Neural cell (in vitro differentiated cells): ENCODE data around the gene DCST1. TPM values are rescaled to one million over a fixed set of nuclear protein-coding genes. Genes with fewer than 3 reads are reported as not detected.

Source experiments
- H2AFZ ChIP-seq: fragments of 200-600, 300-800 bp; sonication (generic), shearing (Covaris generic); 2 replicates; pipeline ENCODE4 v1.6.0; 2014; ENCODE audit warnings: low read depth, mild to moderate bottlenecking, antibody characterized with exemption, low read length, moderate library complexity
- H3F3A ChIP-seq: fragments of 200-600 bp; shearing (Covaris generic); 2 replicates; pipeline ENCODE4 v1.6.1; 2016; ENCODE audit warnings: mild to moderate bottlenecking, moderate library complexity, mixed read lengths, antibody characterized with exemption, low read length; ENCODE audit not compliant: insufficient read depth, poor library complexity, severe bottlenecking
- H3K27ac ChIP-seq: fragments of 200-600, 300-800 bp; sonication (generic), shearing (Covaris generic); 2 replicates; pipeline ENCODE4 v1.5.1; 2014; ENCODE audit warnings: mild to moderate bottlenecking, low read length, moderate library complexity
- H3K27me3 ChIP-seq: fragments of 300-800, 200-600 bp; sonication (generic), shearing (Covaris generic); 2 replicates; pipeline ENCODE4 v1.6.0; 2014; ENCODE audit warnings: mild to moderate bottlenecking, low read depth, low read length, moderate library complexity; ENCODE audit not compliant: insufficient read depth
- H3K36me3 ChIP-seq: fragments of 300-800, 200-600 bp; sonication (generic), shearing (Covaris generic); 2 replicates; pipeline ENCODE4 v1.5.1; 2014; ENCODE audit warnings: mild to moderate bottlenecking, antibody characterized with exemption, low read length, moderate library complexity; ENCODE audit not compliant: insufficient read depth
- H3K4me2 ChIP-seq: fragments of 300-800, 200-600 bp; sonication (generic), shearing (Covaris generic); 2 replicates; pipeline ENCODE4 v1.6.0; 2014; ENCODE audit warnings: mild to moderate bottlenecking, low read length
- H3K4me3 ChIP-seq: fragments of 300-800, 200-600 bp; sonication (generic), shearing (Covaris generic); 2 replicates; pipeline ENCODE4 v1.5.1; 2014; ENCODE audit warnings: mild to moderate bottlenecking, low read length, moderate library complexity
- H3K79me2 ChIP-seq: fragments of 200-600 bp; shearing (Covaris generic); replicated peaks from 2 replicates; pipeline ENCODE4 v1.6.0; 2014; ENCODE audit warnings: mild to moderate bottlenecking, low read length, moderate library complexity; ENCODE audit not compliant: insufficient read depth
- H3K9ac ChIP-seq: fragments of 300-800, 200-600 bp; sonication (generic), shearing (Covaris generic); 2 replicates; pipeline ENCODE4 v1.6.1; 2016; ENCODE audit warnings: mild to moderate bottlenecking, low read length, mixed read lengths
- H3K9me2 ChIP-seq: fragments of 200-600 bp; shearing (Covaris generic); 2 replicates; pipeline ENCODE4 v1.6.1; 2016; ENCODE audit warnings: mild to moderate bottlenecking, low read length, mixed read lengths; ENCODE audit not compliant: insufficient read depth
- H3K9me3 ChIP-seq: fragments of 200-600, 300-800 bp; sonication (generic), shearing (Covaris generic); 2 replicates; pipeline ENCODE4 v1.6.1; 2016; ENCODE audit warnings: mild to moderate bottlenecking, mixed run types, low read length, moderate library complexity, mixed read lengths
- H4K20me1 ChIP-seq: fragments of 200-600 bp; shearing (Covaris generic); 2 replicates; pipeline ENCODE4 v1.6.1; 2016; ENCODE audit warnings: mild to moderate bottlenecking, mixed run types; ENCODE audit not compliant: insufficient read depth
- EP300 ChIP-seq: fragments of 450-650 bp; conservative IDR thresholded peaks from 2 replicates; pipeline ENCODE4 v1.6.1; 2014; ENCODE audit warnings: antibody characterized with exemption, mild to moderate bottlenecking, moderate library complexity; ENCODE audit not compliant: poor library complexity, severe bottlenecking
- EZH2 ChIP-seq: fragments of 200-600, 300-800 bp; shearing (Covaris generic), sonication (generic); IDR thresholded peaks from 2 replicates; pipeline ENCODE4 v1.6.1; 2014; ENCODE audit warnings: antibody characterized with exemption, low read length, borderline replicate concordance, mild to moderate bottlenecking; ENCODE audit not compliant: insufficient read depth, poor library complexity, severe bottlenecking
- MXI1 ChIP-seq: fragments of 450-650 bp; conservative IDR thresholded peaks from 2 replicates; pipeline ENCODE4 v1.6.1; 2014; ENCODE audit warnings: antibody characterized with exemption, mild to moderate bottlenecking; ENCODE audit not compliant: poor library complexity, severe bottlenecking
- POLR2AphosphoS5 ChIP-seq: IDR thresholded peaks from 2 replicates; pipeline ENCODE4 v1.6.1; 2012
- RAD21 ChIP-seq: fragments of 450-650 bp; conservative IDR thresholded peaks from 2 replicates; pipeline ENCODE4 v1.6.1; 2014; ENCODE audit warnings: antibody characterized with exemption, mild to moderate bottlenecking, moderate library complexity
- SMC3 ChIP-seq: fragments of 450-650 bp; conservative IDR thresholded peaks from 2 replicates; pipeline ENCODE4 v1.6.1; 2014; ENCODE audit warnings: antibody characterized with exemption, mild to moderate bottlenecking, moderate library complexity; ENCODE audit not compliant: poor library complexity
- TAF1 ChIP-seq: IDR thresholded peaks from 2 replicates; pipeline ENCODE4 v1.6.1; 2012; ENCODE audit warnings: low read depth
- polyA plus RNA-seq: library from polyadenylated mRNA; depleted of rRNA; stranded (reverse); fragments of >200 nt; gene quantifications from 2 replicates; pipeline ENCODE4 v1.2.3, GENCODE V29; 2014
- TF ChIP-seq, protein P1 (sequence below): IDR thresholded peaks from 2 replicates; pipeline ENCODE4 v1.6.1; 2012; ENCODE audit warnings: borderline replicate concordance
- TF ChIP-seq, protein P2 (sequence below): fragments of 450-650 bp; IDR thresholded peaks from 2 replicates; pipeline ENCODE4 v1.5.1; 2014; ENCODE audit warnings: antibody characterized with exemption, mild to moderate bottlenecking, moderate library complexity; ENCODE audit not compliant: poor library complexity, severe bottlenecking

DCST1 gene
- polyA plus RNA-seq, 1 donor from 2014 or later = not detected

DNA sequence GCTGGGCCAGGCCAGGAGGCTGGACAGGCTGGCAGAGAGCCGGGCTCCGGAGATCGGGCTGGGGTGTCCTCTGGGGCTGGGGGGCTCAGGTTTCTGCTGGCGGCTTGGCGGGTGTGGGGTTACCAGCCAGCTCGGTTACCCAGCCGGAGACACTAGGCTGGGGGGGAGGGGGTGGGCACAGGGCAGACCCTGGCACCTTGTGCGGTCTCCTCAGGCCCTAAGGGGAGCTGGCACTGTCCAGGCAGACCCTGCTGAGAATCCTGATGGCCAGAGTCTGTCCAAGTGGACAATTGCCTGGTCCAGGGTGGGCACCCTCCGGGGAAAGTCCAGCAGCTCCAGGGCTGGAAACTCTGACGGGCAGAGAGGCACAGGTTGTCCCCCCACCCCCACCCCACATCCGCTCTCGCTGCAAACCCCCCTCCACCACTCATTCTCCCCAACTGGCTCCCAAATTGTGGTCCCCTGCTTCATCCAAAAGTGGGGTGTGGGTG, 24.4 kb upstream of the DCST1 start:
- H3K27ac ChIP-seq = no peak overlapping the region
- H3K9ac ChIP-seq = no peak overlapping the region
- no peaks in the 10 kb centered on the region for H3K9me3 ChIP-seq
- H3K27me3 ChIP-seq = no peaks in the 10 kb centered on the region
- no peaks in the 10 kb centered on the region for H3K9me2 ChIP-seq
- no peak for TF ChIP-seq SMC3
- TF ChIP-seq POLR2AphosphoS5 = no peak
- TF ChIP-seq MXI1 = no peak
- no peak for TF ChIP-seq EP300
- TF ChIP-seq RAD21 = no peak
- TF ChIP-seq, protein P1, sequence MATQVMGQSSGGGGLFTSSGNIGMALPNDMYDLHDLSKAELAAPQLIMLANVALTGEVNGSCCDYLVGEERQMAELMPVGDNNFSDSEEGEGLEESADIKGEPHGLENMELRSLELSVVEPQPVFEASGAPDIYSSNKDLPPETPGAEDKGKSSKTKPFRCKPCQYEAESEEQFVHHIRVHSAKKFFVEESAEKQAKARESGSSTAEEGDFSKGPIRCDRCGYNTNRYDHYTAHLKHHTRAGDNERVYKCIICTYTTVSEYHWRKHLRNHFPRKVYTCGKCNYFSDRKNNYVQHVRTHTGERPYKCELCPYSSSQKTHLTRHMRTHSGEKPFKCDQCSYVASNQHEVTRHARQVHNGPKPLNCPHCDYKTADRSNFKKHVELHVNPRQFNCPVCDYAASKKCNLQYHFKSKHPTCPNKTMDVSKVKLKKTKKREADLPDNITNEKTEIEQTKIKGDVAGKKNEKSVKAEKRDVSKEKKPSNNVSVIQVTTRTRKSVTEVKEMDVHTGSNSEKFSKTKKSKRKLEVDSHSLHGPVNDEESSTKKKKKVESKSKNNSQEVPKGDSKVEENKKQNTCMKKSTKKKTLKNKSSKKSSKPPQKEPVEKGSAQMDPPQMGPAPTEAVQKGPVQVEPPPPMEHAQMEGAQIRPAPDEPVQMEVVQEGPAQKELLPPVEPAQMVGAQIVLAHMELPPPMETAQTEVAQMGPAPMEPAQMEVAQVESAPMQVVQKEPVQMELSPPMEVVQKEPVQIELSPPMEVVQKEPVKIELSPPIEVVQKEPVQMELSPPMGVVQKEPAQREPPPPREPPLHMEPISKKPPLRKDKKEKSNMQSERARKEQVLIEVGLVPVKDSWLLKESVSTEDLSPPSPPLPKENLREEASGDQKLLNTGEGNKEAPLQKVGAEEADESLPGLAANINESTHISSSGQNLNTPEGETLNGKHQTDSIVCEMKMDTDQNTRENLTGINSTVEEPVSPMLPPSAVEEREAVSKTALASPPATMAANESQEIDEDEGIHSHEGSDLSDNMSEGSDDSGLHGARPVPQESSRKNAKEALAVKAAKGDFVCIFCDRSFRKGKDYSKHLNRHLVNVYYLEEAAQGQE = no peak
- TF ChIP-seq, protein P2, sequence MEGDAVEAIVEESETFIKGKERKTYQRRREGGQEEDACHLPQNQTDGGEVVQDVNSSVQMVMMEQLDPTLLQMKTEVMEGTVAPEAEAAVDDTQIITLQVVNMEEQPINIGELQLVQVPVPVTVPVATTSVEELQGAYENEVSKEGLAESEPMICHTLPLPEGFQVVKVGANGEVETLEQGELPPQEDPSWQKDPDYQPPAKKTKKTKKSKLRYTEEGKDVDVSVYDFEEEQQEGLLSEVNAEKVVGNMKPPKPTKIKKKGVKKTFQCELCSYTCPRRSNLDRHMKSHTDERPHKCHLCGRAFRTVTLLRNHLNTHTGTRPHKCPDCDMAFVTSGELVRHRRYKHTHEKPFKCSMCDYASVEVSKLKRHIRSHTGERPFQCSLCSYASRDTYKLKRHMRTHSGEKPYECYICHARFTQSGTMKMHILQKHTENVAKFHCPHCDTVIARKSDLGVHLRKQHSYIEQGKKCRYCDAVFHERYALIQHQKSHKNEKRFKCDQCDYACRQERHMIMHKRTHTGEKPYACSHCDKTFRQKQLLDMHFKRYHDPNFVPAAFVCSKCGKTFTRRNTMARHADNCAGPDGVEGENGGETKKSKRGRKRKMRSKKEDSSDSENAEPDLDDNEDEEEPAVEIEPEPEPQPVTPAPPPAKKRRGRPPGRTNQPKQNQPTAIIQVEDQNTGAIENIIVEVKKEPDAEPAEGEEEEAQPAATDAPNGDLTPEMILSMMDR = no peak
- TF ChIP-seq EZH2 = no peak
- no peak for TF ChIP-seq TAF1
- H3K79me2 ChIP-seq = no peaks in the 10 kb centered on the region
- H3F3A ChIP-seq = no peaks in the 10 kb centered on the region
- no peaks in the 10 kb centered on the region for H3K36me3 ChIP-seq
- H3K4me2 ChIP-seq = no peak overlapping the region
- no peaks in the 10 kb centered on the region for H4K20me1 ChIP-seq
- H3K4me3 ChIP-seq = no peak overlapping the region
- H2AFZ ChIP-seq = no peak overlapping the region

DNA sequence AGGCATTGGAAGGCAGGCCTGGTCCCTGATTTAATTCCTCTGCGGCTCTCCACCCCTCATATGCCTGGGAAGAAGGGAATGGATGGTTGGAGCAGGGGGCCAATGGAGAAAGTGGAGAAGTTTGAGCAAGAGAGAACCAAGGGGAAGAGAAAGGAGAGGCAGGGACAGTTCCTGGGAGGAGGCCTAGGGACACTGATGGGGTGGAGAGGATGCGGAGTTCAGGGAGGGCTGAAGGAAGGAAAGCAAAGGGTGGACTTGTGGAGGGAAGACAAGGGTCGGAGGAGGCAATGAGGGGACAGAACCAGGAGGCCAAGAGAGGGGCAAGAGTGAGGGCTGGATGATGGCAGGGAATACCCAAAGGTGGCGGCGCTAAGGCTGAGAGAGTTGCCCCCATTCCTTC, 23.9 kb upstream of the DCST1 start:
- Histone ChIP-seq H3K4me3 (no peak overlapping the region), H3K9ac (no peak overlapping the region), H3K27me3 (no peaks in the 10 kb centered on the region), H3K4me2 (no peak overlapping the region), H4K20me1 (no peaks in the 10 kb centered on the region), H3K36me3 (no peaks in the 10 kb centered on the region), H3K9me3 (no peaks in the 10 kb centered on the region), H3K9me2 (no peaks in the 10 kb centered on the region), H3K27ac (no peak overlapping the region), H3F3A (no peaks in the 10 kb centered on the region), H3K79me2 (no peaks in the 10 kb centered on the region), H2AFZ (no peak overlapping the region)
- TF ChIP-seq, protein P1 = no peak
- TF ChIP-seq RAD21 (no peak), MXI1 (no peak), SMC3 (no peak), EP300 (no peak), POLR2AphosphoS5 (no peak), EZH2 (no peak), TAF1 (no peak)
- TF ChIP-seq, protein P2 = no peak
